AG04450 (cell line): ENCODE measurements around the gene MFSD6. TPM values are rescaled to one million over a fixed set of nuclear protein-coding genes. Genes with fewer than 3 reads are reported as not detected.

Experiments used
- CTCF ChIA-PET: fragments of 300-600, 350-600 bp; formaldehyde crosslinking; extraction: SDS; loops from one replicate; lab custom pipeline; 2022; ENCODE audit warnings: antibody characterized with exemption, inconsistent platforms; lab: Charles Lee
- POLR2A ChIA-PET: fragments of 350-600 bp; formaldehyde crosslinking; extraction: SDS; loops from one replicate; lab custom pipeline; 2021; ENCODE audit warnings: antibody characterized with exemption, inconsistent platforms; lab: Yijun Ruan, JAX
- DNase-seq: peaks from one replicate; pipeline ENCODE4 v3.0.0-alpha.2; 2011; ENCODE audit warnings: low read depth, low spot score
- H3K27ac ChIP-seq: one replicate; pipeline ENCODE4 v1.5.1; 2012; ENCODE audit warnings: low read depth, low read length, control low read depth
- H3K27me3 ChIP-seq: one replicate; pipeline ENCODE4 v1.6.0; 2012; ENCODE audit warnings: low read length; ENCODE audit not compliant: control insufficient read depth, insufficient read depth
- H3K4me3 ChIP-seq: 2 replicates; pipeline ENCODE4 v1.5.1; 2011; ENCODE audit warnings: mild to moderate bottlenecking, low read depth, low read length, control low read depth
- H3K9me3 ChIP-seq: 2 replicates; pipeline ENCODE4 v1.5.1; 2012; ENCODE audit warnings: low read length; ENCODE audit not compliant: control insufficient read depth, insufficient read depth
- polyA plus RNA-seq: library from polyadenylated mRNA; depleted of rRNA; stranded (reverse); fragments of >200 nt; gene quantifications from 2 replicates; pipeline ENCODE4 v1.2.3, GENCODE V29; 2011
- TF ChIP-seq, protein P1 (sequence below): IDR thresholded peaks from 2 replicates; pipeline ENCODE4 v1.5.1; 2011; ENCODE audit warnings: low read depth, low read length, control low read depth, inconsistent platforms

MFSD6 gene
- polyA plus RNA-seq, 1 experiment: 12.9 TPM

DNA sequence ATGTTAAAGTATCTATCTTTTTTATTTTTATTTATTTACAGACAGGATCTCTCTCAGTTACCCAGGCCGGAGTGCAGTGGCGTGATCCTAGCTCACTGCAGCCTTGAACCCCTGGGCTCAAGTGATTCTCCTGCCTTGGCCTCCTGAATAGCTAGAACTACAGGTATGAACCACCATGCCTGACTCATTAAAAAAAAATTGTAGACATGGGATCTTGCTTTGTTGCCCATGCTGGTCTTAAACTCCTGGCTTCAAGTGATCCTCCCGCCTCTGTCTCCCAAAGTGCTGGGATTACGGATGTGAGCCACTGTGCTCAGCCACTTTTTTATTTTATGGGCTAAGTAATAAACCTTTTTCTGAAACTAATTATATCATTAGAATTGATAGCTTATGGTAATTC lies 7.1 kb downstream of the MFSD6 start:
- CTCF ChIA-PET: no interaction called here
- no peak overlapping the region for H3K27ac ChIP-seq

DNA sequence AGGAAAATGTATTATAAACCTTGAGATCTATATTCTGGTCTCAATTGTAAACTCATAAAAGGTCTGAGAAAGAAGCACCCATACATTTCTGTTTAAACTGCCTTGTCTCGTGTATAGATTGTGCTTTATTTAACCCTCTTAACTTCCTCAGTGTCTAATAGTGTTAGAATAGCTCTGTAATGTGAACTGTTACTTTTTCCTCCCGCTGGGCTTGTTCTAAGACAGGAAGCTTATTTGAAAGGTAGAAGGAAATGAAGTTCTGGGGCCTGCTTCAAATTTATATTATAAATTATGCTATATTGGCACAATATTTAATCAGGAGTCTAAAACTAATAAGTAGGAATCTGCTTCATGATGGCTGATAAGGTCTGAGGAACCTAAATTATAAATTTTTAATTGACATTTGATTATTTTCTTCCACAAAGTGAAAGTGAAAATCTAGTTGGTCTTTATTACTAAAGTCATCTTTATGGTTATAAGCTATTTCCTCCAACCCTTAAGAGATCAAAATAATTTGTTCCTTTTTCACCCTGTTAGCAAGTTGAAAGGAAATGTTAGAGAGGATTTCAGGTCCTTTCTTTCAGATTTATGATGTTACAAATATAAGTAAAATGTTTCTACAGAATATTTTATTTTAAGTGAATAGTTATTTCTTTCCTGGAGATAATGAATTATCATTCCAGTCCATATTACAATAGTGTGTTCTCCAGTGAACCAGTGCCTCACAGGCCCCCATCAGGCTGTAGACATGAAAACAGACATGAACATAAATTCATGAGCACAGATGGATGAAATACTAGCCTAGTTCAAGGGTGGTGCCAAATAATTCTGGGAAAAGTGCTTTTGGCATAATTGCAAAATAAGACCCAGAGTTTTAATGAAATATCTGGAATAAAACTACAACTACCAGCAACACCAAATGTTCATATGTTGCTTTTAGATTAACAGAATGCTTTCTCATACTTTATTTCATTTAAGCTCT lies 7.9 kb downstream of the MFSD6 start:
- Histone ChIP-seq H3K9me3 (no peaks in the 10 kb centered on the region), H3K27ac (no peak overlapping the region), H3K4me3 (no peak overlapping the region), H3K27me3 (peaks cover 3% of the 10 kb centered on the region)
- ChIA-PET POLR2A (no interaction called here), CTCF (interaction anchor here (0.8 kb wide), 1 partner anchor 9 kb away, joined by 3 read pairs; no protein-coding TSS in a partner anchor)
- no peak for DNase-seq
- TF ChIP-seq, protein P1, sequence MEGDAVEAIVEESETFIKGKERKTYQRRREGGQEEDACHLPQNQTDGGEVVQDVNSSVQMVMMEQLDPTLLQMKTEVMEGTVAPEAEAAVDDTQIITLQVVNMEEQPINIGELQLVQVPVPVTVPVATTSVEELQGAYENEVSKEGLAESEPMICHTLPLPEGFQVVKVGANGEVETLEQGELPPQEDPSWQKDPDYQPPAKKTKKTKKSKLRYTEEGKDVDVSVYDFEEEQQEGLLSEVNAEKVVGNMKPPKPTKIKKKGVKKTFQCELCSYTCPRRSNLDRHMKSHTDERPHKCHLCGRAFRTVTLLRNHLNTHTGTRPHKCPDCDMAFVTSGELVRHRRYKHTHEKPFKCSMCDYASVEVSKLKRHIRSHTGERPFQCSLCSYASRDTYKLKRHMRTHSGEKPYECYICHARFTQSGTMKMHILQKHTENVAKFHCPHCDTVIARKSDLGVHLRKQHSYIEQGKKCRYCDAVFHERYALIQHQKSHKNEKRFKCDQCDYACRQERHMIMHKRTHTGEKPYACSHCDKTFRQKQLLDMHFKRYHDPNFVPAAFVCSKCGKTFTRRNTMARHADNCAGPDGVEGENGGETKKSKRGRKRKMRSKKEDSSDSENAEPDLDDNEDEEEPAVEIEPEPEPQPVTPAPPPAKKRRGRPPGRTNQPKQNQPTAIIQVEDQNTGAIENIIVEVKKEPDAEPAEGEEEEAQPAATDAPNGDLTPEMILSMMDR: no peak

More for the DNA sequence above, 7.1 kb downstream of the MFSD6 start:
- no peak for DNase-seq
- Histone ChIP-seq H3K9me3 (no peaks in the 10 kb centered on the region), H3K27me3 (peaks cover 2% of the 10 kb centered on the region), H3K4me3 (no peak overlapping the region)
- TF ChIP-seq, protein P1: no peak
- POLR2A ChIA-PET: no interaction called here

DNA sequence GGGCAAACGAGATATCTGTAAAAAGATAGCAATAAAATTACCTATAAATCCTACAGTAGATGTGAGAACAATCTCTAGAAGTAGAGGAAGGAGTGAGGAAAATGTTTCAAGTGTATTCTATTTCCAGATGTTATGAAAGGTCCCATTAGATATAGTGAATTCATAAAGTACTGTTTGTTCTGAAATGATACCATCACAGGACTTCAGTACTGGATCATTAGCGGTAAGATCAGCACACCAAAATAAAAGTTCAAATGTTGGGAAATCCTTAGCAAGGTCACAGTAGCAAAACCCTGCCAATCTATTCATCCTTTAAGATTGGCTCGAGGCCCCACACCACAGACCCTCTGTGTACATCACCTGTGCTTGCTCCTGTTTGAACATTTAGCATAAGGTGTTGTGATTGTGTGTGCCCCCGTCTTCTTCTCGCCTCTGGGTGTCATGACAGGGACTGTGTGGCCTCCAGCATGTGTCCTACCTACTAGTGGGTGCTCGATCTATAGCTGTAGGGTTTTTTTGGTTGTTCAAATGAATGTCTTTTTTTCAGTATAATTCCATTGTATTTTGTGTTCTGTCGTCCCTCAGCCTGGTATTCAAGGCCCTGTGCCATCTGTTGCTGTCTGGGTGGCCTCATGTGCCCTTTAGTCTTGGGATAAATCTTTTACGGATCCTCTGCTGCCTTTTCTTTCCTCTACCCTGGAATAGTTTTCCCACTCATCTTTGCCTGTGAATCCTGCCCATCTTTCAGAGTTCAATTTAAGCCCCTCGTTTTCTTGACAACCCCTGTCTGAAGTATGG lies 9.1 kb downstream of the MFSD6 start:
- H3K27me3 ChIP-seq: peaks cover 3% of the 10 kb centered on the region
- no peak overlapping the region for H3K27ac ChIP-seq
- TF ChIP-seq, protein P1: no peak
- no peak for DNase-seq
- POLR2A ChIA-PET: no interaction called here
- H3K9me3 ChIP-seq: no peaks in the 10 kb centered on the region
- CTCF ChIA-PET: no interaction called here
- H3K4me3 ChIP-seq: no peak overlapping the region

DNA sequence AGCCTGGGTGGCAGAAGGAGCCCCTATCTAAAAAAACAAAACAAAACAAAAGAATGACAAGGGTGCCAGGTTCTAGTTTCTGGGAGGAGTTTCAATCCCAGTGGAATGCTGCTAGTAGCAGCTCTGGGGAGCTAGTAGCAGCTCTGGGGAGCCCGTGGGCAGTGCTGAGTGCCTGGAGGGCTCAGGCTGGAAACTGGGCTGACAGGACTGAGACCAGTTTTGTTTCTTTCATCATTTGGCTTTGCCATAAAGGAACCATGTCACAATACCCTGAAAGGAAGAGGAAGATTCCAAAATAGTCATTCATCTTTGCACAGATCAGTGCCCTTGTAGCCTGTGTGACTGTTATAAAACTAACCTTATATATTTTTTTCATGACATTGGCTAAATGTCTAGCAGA lies 10.6 kb downstream of the MFSD6 start:
- H3K27ac ChIP-seq: no peak overlapping the region
- H3K9me3 ChIP-seq: no peaks in the 10 kb centered on the region
- TF ChIP-seq, protein P1: no peak
- DNase-seq: no peak
- no peak overlapping the region for H3K4me3 ChIP-seq
- ChIA-PET CTCF (interaction anchor here (1.2 kb wide), 1 partner anchor 36 kb away, joined by 3 read pairs; no protein-coding TSS in a partner anchor), POLR2A (no interaction called here)
- peaks cover 3% of the 10 kb centered on the region for H3K27me3 ChIP-seq

DNA sequence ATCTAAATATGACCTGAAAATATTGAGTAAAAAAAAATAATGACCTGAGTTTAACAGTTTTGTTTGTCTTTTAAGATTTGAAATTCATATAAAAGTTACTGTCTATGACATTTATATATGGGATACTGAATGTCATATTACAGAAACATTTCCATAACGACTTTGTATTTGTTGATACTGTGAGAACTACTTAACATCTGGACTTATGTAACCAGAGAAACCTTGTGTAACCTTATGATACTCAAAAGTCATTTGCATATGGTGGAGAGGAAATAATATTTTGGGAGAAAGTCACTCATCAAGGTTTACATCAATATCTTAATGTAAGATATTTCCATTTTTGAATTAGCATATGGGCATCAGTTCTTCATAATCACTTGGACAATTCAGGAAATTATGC lies 12.6 kb downstream of the MFSD6 start:
- Histone ChIP-seq H3K27ac (no peak overlapping the region), H3K4me3 (no peak overlapping the region), H3K9me3 (no peaks in the 10 kb centered on the region), H3K27me3 (peaks cover 3% of the 10 kb centered on the region)
- TF ChIP-seq, protein P1: no peak
- ChIA-PET POLR2A (no interaction called here), CTCF (no interaction called here)
- no peak for DNase-seq
